ENCODE data around the gene SPEF2.

- TF ChIP-seq, protein P1, sequence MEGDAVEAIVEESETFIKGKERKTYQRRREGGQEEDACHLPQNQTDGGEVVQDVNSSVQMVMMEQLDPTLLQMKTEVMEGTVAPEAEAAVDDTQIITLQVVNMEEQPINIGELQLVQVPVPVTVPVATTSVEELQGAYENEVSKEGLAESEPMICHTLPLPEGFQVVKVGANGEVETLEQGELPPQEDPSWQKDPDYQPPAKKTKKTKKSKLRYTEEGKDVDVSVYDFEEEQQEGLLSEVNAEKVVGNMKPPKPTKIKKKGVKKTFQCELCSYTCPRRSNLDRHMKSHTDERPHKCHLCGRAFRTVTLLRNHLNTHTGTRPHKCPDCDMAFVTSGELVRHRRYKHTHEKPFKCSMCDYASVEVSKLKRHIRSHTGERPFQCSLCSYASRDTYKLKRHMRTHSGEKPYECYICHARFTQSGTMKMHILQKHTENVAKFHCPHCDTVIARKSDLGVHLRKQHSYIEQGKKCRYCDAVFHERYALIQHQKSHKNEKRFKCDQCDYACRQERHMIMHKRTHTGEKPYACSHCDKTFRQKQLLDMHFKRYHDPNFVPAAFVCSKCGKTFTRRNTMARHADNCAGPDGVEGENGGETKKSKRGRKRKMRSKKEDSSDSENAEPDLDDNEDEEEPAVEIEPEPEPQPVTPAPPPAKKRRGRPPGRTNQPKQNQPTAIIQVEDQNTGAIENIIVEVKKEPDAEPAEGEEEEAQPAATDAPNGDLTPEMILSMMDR (IDR thresholded peaks at IDR 0.05) = no peak
- TF ChIP-seq EZH2 (IDR thresholded peaks at IDR 0.05; ENCODE audit: borderline replicate concordance, insufficient read depth, low read depth, low read length, poor library complexity, severe bottlenecking) = no peak
Measured at GRCh38 chr5:35811108-35811741, 193.6 kb downstream of the SPEF2 start.
